VCaP (cell line): ENCODE data around the gene KRTAP5-4.
"Not testable (repeated sequence)": the region's sequence is repeated elsewhere in the genome, so short reads cannot be mapped to it uniquely, and the experiment has no call there.

Experiments
- H3K27ac ChIP-seq: fragments of 450-650 bp; 2 replicates; pipeline ENCODE4 v1.5.1; 2017
- TF ChIP-seq, protein P1 (sequence below): fragments of 450-650 bp; conservative IDR thresholded peaks from 2 replicates; pipeline ENCODE4 v1.5.1; 2017; ENCODE audit warnings: mild to moderate bottlenecking, moderate library complexity

KRTAP5-4 gene

DNA sequence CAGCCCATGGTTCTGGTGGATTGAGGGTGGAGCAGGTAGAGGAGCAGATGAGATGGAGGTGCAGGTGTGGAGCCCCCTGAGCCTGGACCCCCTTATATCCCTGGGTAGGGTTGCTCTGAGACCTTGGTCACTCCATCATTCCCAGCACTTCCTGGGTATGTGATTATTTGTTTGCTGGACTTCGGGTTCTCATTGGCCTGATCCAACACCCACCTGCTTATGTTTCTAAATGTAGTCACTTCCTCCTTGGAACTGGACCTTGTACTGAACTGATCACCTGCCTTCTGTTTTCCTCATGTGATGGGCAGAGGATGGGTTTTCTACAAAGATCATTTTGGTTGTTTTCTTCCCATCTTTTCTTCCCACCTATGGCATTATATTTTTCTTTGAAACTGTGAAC, at the start of gene KRTAP5-4:
Gene KRTAP5-4 (minus strand): TSS at position 53 of the 400 bp plus-strand sequence. CDS start 45 bp downstream, at position 8.
- no peak within 1 kb of the TSS for H3K27ac ChIP-seq
- TF ChIP-seq, protein P1, sequence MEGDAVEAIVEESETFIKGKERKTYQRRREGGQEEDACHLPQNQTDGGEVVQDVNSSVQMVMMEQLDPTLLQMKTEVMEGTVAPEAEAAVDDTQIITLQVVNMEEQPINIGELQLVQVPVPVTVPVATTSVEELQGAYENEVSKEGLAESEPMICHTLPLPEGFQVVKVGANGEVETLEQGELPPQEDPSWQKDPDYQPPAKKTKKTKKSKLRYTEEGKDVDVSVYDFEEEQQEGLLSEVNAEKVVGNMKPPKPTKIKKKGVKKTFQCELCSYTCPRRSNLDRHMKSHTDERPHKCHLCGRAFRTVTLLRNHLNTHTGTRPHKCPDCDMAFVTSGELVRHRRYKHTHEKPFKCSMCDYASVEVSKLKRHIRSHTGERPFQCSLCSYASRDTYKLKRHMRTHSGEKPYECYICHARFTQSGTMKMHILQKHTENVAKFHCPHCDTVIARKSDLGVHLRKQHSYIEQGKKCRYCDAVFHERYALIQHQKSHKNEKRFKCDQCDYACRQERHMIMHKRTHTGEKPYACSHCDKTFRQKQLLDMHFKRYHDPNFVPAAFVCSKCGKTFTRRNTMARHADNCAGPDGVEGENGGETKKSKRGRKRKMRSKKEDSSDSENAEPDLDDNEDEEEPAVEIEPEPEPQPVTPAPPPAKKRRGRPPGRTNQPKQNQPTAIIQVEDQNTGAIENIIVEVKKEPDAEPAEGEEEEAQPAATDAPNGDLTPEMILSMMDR = no peak

- H3K27ac ChIP-seq = no peak overlapping the region
- TF ChIP-seq, protein P1 = no peak
Measured at GRCh38 chr11:1671658-1672057, 49.7 kb upstream of the KRTAP5-4 start.

- no peak overlapping the region for H3K27ac ChIP-seq
- TF ChIP-seq, protein P1 = no peak
Measured at GRCh38 chr11:1670905-1671371, 49.0 kb upstream of the KRTAP5-4 start.

DNA sequence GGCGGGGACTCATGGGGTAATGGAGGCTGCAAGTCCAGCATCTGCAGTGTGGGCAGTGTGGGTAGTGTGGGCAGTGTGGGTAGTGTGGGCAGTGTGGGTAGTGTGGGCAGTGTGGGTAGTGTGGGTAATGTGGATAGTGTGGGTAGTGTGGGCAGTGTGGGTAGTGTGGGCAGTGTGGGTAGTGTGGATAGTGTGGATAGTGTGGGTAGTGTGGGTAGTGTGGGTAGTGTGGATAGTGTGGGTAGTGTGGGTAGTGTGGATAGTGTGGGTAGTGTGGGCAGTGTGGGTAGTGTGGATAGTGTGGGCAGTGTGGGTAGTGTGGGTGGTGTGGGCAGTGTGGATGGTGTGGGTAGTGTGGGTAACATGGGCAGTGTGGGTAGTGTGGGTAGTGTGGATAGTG, 48.5 kb upstream of the KRTAP5-4 start:
- H3K27ac ChIP-seq = not testable (repeated sequence)

DNA sequence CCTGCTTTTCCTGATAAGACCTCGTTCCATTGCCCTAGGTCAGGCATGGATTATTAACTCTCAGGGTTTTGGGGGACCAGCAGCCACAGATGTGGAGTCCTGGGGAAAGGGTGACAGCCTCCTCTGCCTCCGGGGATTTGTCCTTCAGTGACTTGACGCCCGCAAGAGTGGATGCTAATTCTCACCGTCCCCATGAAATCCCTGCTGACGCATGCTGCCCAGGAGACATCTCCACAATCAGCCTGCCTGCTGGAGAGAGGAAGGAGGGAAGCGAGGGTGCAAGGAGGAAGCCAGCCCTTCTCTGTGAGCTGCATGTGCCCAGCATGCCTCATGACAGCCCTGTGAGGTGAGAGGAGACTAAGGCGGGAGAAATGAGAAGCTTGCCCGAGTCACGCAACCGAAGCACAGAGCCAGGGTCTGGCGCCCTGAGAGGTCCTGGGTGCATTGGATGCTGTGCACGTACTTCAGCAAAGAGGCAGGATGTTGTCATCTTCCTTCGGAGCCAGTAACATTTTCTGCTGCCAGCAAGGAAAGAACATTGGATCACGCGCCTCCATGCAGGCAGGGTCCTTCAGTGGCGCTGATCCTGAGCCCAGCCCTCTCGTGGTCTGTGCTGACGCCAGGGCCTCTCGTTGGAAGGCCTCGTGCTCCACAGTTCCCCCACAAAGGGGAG, 47.7 kb upstream of the KRTAP5-4 start:
- TF ChIP-seq, protein P1 = no peak
- no peak overlapping the region for H3K27ac ChIP-seq

GRCh38 chr11:1668911-1669473, 47.1 kb upstream of the KRTAP5-4 start:
- TF ChIP-seq, protein P1 = no peak

GRCh38 chr11:1667906-1668305, 46.0 kb upstream of the KRTAP5-4 start:
- H3K27ac ChIP-seq = no peak overlapping the region
- TF ChIP-seq, protein P1 = no peak

More at GRCh38 chr11:1668911-1669473, 47.1 kb upstream of the KRTAP5-4 start:
- no peak overlapping the region for H3K27ac ChIP-seq
